Myocyte (in vitro differentiated cells): ENCODE data around the gene LCN1. TPM values are rescaled to one million over a fixed set of nuclear protein-coding genes. Genes with fewer than 3 reads are reported as not detected.

ENCODE experiments used
- DNase-seq: peaks from one replicate; pipeline ENCODE4 v3.0.0-alpha.2; 2012; ENCODE audit warnings: low read depth
- total RNA-seq: library from RNA; depleted of rRNA; stranded (reverse); fragments of >200 nt; gene quantifications from 2 replicates; pipeline ENCODE4 v1.2.3, GENCODE V29; 2014

Gene LCN1
- total RNA-seq, 1 donor from 2014 or later, result not detected

DNA sequence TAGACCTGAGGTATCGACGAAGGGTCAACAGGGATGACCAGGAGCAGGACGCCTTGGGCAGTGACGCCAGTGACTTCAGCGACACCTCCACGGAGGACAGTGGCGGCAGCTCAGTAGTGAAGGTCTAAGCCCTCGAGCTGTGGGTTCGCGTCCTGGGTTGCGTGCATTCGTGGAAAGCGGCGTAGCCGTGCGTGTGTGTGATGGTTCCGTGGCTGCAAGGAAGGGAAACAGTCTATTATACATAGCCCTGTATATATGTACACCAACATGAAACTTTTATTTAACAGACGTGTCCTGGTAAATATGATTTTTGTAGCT is 33.3 kb upstream of the LCN1 start:
- DNase-seq, result no peak

DNA sequence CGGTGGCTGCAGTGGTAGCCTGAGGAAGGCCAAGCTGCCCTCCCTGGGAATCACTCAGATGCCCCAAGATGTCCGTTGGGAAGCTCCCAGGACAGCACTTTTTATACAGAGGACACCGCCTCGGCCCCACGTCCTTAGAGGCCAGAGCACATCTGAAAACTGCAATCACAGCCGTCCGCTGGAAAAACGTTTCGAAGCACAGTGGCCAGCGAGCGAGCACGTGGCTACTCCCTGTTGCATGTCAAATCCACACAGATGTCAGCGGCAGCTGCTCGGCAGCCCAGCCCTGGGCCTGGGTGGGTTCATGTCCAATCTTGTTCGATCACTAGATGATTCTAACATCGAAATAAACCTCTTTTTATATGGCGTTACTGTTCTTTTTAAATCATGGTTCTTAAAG is 32.7 kb upstream of the LCN1 start:
- no peak for DNase-seq

DNA sequence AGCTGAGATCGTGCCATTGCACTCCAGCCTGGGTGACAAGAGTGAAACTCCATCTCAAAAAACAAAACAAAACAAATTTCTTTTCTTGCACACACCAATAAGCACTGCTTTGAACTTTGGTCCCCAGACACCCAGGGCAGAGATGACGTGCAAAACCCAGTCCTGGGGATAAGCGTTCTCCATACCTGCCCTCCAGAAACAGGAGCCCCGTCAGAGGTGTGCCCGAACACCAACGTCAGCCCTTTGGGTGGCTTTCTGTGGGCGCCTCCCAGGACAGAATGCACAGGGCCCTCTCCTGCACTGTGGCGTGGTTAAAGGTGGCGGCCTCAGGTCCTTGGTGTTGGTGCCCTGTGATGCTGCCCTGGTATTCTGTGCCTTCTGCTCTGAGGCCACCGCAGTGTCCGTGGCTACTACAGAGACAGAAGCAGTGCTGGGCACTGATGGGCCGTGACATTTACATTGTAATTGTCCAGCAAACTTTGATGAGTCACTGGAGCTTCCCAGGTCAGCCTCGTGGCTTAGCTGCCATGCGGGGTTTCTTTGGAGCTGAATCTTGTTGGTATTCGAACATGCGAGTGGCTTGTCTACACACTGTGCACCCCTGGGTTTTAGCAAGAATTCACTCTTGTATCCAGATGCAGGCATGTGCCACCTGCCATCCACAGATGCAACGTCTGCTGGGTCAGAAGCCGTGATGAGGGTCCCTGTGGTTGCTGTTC is 31.9 kb upstream of the LCN1 start:
- no peak for DNase-seq

- no peak for DNase-seq
Measured at GRCh38 chr9:135490166-135490870, 30.9 kb upstream of the LCN1 start.

DNA sequence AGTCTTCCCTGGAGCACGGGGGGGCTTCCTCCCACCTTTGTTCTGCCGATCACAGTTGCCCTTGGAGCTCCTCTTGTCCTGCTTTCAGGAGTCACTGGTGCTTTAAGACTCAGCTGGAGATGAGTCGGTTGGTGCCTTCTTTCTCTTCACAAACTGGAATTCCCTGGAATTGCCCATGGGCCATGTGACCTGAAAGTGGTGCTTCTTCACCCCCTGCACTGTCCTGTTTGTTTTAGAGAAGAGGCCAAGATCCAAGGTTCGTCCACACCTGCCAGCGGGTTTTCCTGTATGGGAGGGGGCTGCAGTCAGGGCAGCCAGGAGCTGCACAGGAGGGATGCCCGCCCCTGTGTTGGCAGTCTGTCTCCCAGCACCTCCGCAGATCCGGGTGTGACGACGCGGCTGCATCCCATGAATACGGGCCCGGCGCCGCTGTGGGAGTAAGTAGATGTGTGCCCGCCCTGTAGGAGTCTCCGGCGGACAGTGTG is 30.2 kb upstream of the LCN1 start:
- no peak for DNase-seq

GRCh38 chr9:135491764-135492163 is 29.5 kb upstream of the LCN1 start:
- DNase-seq, result no peak

GRCh38 chr9:135492886-135493669 is 28.2 kb upstream of the LCN1 start:
- DNase-seq, result no peak

- no peak for DNase-seq
Measured at GRCh38 chr9:135494791-135495559, 26.3 kb upstream of the LCN1 start.

- DNase-seq, result no peak
Measured at GRCh38 chr9:135498381-135499126, 22.7 kb upstream of the LCN1 start.

- peak; percentile 91 for DNase-seq
Measured at GRCh38 chr9:135499326-135500070, 21.7 kb upstream of the LCN1 start.

DNA sequence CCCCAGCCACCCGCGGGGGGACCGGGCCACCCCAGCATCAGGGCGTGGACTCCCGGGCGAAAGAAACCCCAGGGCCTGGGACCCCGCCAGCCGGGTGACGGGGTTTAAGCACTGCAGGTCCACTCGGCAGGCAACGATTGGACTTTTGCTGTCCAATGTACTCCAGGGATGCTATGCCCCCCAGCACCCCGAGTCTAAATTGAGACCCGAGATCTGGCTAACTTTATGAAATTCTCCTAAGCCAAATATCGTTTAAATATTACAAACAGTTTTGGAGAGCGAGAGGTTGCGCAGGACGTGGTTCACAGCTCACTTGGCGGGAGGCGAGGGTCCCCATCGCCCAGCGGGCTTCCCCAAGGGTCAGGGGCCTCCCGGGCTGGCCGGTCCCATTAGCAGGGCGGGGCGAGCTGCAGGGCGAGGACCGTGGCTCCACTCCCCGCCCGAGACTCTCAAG is 21.1 kb upstream of the LCN1 start:
- DNase-seq, result no peak

- DNase-seq, result peak; percentile 90
Measured at GRCh38 chr9:135500525-135501260, 20.5 kb upstream of the LCN1 start, which contains the start of gene MRPS2. MRPS2 (plus strand) TSS chr9:135500682; CDS start chr9:135500711, 29 bp downstream.

DNA sequence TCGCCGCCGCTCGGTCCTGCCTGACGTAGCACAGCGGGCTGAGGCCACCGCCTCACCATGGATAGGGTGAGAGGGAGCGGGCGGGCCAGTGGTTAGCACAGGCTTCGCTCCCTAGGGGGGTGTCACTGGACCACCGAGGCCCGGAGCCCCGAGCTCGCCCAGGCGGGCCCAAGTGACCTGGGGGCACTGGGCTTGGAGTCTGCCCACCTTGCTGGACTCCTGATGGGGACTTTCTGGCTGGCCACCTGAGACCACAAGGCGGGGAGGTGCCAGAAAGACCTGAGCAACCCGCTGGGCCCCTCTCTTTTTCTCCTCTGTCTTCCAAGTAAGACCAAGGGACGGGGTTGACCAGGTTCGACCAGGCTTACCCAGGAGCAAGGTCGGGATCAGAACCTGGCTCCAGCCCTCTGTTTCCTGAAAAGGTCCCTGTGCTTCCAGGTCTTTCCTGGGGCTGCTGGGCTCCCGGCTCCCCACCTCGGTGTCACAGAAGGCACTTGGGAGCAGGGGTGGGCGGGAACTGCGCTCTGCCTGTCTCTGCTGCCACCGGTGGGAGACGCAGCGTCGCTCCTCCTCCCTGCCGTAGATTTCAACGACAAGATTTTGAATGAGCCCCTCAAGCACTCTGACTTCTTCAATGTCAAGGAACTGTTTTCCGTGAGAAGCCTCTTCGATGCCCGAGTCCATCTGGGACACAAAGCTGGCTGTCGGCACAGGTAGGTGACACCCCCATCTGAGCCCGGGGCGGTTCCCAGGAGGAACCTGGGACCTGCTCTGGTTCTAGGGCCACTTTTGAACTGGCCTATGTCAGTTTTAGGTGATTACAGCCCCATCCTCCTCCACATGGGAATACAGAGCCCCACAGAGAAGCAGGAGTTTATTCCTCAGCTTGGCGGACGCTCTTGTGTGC is 19.7 kb upstream of the LCN1 start:
- DNase-seq, result no peak

DNA sequence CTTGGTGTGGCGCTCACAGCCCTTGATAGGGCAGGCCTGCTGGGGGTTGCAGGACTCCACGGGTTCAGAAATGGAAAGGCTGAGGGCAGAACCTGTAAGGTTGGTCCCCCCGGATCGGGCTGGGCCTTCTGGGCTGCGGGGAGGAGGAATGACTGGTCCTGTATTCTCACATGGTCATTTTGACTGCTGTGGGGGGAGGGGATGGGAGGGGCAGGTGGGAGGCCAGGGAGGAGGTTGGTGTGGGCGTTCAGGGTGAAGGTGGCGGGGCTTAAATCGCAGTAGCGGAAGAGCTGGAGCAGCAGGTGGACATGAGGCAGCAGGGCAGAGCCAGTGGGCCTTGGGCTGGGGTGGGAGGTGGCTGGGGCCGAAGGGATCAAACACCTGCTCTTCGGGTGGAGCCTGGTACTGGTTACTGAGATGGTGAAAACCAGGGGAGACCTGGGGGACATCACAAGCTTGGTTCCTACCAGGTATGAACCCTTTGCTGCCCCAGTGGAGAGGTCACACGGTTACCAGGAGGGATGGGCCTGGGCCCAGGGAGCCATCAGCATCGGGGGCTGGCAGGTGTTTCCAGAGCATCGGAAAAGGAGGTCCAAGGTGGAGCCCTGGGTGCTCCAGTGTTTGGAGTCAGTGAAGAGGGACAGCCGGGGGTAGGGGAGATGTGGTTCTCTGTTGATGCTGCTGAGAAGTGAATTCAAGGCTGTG is 18.9 kb upstream of the LCN1 start:
- no peak for DNase-seq

DNA sequence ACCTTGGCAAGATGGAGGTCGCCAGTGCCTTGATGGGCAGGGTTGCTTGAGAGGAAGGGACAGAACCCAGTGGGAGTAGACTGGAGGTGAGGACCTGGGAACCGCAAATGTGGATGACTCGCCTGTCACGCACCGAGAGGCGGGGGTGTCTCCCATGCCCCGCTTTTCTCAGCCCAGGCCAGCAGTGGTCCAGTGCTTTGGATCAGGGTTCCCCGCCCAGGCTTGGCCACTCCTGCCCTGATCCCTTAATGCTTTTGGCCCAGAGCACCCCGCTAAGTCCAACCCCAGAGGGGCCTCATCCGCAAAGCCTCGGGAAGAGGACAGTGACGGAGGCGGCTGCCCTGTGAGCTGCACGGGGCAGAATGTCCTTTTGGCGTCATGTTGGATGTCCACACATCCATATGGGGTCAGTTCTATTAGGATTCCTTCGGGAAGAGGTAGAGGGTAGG is 18.3 kb upstream of the LCN1 start:
- no peak for DNase-seq

DNA sequence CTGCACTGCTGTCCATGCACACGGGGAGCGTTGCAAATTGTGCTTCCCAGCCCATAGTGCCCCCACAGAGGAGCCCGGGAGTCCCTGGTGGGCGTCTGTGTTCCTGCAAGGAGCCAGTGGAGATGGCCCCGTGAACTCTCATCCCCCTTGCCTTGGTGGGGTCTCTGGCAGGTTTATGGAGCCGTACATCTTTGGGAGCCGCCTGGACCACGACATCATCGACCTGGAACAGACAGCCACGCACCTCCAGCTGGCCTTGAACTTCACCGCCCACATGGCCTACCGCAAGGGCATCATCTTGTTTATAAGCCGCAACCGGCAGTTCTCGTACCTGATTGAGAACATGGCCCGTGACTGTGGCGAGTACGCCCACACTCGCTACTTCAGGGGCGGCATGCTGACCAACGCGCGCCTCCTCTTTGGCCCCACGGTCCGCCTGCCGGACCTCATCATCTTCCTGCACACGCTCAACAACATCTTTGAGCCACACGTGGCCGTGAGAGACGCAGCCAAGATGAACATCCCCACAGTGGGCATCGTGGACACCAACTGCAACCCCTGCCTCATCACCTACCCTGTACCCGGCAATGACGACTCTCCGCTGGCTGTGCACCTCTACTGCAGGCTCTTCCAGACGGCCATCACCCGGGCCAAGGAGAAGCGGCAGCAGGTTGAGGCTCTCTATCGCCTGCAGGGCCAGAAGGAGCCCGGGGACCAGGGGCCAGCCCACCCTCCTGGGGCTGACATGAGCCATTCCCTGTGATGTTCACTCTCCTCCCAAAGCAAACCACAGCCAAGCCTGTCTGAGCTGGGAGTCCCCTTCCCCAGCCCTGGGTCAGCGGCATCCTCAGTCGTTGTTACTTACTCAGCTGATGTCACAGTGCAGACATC is 17.6 kb upstream of the LCN1 start:
- DNase-seq, result no peak
